ENCODE results near the gene CDC42EP1.
"Not testable (repeated sequence)": the region's sequence is repeated elsewhere in the genome, so short reads cannot be mapped to it uniquely, and the experiment has no call there.

The CDC42EP1 gene

DNA sequence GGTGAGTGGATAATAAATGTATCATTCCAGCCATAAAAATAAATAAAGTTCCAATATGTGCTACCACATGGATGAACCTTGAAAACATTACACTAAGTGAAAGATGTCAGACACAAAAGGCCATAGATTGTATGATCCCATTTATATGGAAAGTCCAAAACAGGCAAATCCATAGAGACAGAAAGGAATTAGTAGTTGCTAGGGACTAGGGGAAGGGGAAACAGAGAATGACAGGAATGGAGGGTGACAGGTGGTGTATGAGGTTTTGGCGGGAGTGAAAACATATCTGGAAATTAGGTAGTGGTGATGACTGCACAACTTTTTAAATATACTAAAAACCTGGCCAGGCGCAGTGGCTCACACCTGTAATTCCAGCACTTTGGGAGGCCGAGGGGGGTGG lies 25.8 kb upstream of the CDC42EP1 start:
- no peak for DNase-seq

DNA sequence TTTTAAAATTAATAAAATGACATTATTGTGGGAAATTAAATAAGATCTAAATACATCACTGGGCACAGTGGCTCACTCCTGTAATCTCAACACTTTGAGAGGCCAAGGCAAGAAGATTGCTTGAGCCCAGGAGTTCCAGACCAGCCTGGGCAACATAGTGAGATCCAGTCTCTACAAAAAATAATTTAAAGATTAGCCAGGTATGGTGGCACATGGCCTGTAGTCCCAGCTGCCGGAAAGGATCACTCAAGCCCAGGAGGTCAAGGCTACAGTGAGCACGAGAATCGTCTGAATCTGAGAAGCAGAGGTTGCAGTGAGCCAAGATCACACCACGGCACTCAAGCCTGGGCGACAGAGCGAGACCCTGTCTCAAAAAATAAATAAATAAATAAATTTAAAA lies 25.1 kb upstream of the CDC42EP1 start:
- DNase-seq, result no peak

GRCh38 chr22:37538590-37539357 lies 21.5 kb upstream of the CDC42EP1 start:
- no peak for DNase-seq

DNA sequence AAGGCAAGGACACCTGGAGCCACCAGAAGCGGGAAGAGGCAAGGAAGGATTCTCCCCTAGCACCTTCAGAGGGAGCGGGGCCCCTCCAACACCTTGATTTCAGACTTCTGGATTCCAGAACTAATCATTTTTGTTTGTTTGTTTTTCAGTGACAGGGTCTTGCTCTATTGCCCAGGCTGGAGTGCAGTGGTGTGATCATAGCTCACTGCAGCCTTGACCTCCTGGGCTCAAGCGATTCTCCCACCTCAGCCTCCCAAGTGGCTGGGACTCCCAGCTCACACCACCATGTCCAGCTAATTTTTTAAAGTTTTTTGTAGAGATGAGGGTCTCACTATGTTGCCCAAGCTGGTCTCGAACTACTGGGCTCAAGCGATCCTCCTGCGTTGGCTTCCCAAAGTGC lies 20.5 kb upstream of the CDC42EP1 start:
- not testable (repeated sequence) for DNase-seq

DNA sequence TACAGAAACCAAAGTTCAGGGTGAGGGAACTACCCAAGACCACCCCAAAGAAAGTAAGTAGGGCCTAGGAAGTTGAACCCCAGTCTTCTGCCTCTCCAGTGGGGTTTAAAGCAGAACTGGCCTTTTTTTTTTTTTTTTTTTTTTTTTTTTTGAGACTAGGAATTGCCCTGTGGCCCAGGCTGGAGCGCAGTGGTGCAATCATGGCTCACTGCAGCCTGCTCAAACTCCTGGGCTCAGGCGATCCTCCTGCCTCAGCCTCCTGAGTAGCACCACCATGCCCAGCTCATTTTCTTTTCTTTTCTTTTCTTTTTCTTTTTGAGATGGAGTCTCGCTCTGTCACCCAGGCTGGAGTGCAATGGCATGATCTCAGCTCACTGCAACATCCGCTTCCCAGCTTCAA lies 17.9 kb upstream of the CDC42EP1 start:
- DNase-seq, result not testable (repeated sequence)

GRCh38 chr22:37542959-37543358 lies 17.3 kb upstream of the CDC42EP1 start:
- DNase-seq, result no peak

DNA sequence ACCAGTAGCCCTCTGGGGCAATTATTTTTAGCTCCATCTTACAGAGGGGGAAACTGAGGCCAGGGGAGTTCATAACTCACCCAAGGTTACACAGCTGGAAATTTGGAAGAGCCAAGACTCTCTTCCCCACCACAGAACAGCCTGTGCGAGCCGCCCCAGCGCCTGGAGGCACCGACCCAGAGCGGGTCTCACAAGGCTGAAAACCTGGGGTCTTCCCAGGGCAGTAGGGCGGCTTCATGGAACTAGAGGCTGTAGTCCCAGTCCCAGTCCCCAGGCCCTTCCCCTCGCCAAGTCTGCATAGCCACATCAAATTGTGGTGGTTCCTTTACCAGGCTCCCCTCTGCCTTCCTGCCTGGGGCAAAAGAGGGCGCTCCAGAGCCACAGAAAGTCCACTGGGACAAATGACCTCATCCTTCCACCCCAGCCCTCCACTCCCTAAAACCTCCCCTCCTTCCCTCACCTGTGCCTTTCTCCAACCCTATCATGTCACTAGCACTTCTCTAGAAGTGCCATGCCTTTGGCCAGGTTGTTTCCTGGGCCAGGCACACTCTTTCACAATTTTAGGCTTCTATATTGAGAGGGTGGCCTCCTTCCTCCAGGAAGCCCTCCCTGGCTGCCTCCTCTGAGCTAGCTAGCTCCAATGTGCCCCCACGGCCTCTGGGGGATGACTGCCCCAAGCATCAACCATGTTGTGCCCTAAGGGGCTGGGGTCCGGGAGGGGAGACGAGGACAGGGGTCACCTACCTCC lies 15.2 kb upstream of the CDC42EP1 start:
- no peak for DNase-seq

DNA sequence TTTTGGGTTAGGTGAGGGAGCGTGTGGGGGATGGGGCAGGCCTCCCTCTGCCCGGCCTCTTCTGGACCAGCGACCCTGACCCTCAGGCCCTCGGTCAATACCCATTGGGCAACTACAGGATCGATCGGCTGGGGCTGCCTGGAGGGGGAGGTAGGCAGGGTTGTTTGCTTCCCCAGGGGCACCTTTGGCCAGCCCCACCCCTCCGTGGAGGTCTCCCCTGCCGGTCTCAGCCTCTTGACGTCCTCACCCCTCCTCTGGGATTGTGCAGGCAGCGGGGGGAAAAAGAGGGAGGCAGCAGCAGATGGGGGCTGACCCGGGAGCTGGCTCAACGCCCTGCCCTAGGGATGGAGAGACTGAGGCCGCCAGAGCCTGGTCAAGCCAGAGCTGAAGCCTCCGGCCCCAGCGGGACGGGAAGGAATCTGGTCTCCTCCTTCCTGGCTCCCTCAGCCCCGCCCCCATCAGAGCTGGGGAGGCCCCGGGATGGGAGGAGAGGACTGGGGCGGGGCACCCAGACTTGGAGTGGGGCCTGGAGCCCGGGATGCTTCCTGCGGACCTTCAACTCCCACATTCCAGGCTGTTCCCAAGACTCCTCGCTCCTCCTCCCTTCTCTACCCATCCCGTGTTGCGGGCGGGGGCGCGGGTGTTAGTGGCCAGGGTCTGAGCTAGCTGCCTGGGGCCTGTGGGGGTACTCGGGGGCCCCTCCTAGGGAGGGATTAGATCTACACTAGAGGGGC lies 14.4 kb upstream of the CDC42EP1 start:
- no peak for DNase-seq

DNA sequence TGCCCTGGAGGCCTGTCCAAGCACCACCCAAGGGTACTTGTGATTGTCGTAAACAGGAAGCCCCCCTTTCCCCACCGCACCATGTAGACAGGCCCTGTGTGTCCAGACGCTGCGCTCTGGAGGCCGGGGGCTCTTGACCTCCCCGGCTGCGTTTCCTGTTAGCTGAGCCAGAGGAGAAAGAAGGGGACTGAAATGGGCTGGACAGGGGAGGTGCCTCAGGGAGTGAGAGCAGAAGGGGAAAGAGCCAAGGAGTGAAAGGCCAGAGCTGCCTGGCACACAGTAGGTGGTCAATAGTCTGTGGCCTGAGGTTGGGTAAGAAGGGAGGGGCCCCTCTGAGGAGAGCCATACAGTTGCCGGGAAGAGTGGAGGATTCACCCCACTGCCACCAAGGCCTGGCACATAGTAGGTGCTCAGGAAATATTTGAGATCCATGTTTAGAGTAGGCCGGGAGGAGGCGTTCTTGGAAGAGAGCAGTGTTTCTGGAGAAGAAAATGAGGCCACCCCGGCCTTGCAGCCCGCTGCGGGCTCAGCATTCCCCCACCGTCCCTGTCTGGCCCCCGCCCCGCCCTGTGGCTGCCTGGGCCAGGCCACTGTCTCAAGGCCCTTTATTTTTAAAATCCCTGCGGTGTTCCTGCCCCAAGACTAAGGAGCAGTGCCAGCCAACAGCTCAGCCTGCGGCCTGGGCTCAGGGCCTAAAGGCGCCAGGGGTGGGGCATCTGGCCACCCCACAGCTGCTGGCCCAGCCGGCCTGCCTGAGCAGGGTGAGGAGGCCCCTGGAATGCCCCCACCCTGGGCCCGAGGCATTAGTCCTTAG lies 13.6 kb upstream of the CDC42EP1 start:
- DNase-seq, result no peak

DNA sequence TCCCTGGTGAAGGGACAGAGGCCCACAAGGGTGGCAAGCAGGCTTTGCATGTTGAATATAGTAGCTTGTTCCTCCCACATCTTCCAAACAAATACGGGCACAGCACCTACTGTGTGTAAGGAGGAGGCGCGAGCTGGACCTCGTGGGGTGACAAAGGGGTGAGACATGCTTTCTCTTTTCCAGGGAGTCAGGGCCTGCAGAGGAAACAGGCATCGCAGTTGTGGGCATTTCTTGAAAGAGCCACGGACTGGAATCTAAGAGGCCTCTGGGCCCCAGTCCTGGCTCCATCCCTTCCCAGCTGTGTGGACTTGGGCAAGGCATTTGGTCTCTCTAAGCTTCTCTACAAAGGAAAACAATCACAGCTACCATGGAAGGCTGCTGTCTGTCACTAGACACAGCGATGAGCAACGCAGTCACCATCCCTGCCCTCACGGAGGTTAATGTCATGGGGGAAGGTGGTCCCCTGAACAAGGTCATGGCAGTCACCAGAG lies 13.0 kb upstream of the CDC42EP1 start:
- no peak for DNase-seq

DNA sequence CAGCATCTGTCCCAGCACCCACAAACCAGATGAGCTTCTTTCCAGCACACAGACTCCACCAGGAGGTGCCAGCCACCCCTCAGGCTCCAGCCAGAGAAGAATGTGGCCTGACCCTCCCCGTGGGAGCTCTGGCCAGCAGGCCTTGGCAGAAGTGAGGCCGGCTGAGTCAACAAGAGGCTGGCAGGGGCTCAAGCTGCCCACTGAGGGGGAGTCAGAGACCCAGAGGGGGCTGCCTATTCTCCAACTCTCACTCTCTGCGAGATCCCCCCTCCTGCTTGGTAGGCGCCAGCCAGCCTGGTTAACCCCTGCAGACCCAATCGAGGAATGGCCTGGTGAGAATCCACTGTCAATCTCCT lies 10.6 kb upstream of the CDC42EP1 start:
- DNase-seq, result no peak

- DNase-seq, result not testable (repeated sequence)
Measured at GRCh38 chr22:37550921-37551320, 9.4 kb upstream of the CDC42EP1 start.

DNA sequence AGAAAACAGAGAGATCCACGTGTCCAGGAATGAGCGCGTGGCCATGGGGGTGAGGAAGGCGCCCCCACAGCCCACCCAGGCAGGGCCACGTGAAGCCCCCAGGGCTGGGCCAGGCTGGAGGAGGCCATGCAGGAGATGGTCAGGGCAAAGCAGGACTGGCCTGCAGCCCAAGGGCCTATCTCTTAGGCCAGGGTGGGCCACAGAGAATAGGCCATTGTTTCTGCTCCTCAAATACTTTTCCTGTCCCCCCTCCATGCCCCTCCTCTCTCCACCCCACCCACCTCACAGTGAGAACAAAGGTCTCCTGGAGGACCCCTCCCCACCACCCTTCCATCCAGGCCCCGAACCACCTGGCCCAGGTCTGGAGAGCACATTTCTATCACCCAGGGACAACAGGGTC lies 8.3 kb upstream of the CDC42EP1 start:
- DNase-seq, result no peak

GRCh38 chr22:37552524-37553163 lies 7.6 kb upstream of the CDC42EP1 start:
- no peak for DNase-seq

- DNase-seq, result no peak
Measured at GRCh38 chr22:37553725-37554124, 6.6 kb upstream of the CDC42EP1 start.

DNA sequence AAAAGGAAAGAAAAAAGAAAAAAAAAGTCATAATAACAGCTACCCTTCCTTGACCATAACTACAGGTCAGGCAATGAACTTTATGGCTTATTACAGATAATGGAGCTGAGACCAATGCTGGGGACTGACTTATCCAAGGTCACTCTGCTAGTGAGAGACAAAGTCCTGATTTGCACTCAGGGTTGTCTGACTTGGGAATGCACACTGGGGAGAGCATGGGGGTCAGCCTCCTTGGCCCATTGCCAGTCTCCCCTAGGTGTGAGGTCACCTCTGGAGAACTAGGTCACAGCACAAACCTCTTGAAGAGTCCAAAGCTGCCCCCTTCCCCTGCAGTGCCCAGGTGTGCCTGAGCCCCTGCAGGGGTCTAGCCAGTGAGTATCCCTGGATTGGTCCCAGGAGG lies 5.3 kb upstream of the CDC42EP1 start:
- no peak for DNase-seq

GRCh38 chr22:37556710-37557109 lies 3.6 kb upstream of the CDC42EP1 start:
- DNase-seq, result no peak

DNA sequence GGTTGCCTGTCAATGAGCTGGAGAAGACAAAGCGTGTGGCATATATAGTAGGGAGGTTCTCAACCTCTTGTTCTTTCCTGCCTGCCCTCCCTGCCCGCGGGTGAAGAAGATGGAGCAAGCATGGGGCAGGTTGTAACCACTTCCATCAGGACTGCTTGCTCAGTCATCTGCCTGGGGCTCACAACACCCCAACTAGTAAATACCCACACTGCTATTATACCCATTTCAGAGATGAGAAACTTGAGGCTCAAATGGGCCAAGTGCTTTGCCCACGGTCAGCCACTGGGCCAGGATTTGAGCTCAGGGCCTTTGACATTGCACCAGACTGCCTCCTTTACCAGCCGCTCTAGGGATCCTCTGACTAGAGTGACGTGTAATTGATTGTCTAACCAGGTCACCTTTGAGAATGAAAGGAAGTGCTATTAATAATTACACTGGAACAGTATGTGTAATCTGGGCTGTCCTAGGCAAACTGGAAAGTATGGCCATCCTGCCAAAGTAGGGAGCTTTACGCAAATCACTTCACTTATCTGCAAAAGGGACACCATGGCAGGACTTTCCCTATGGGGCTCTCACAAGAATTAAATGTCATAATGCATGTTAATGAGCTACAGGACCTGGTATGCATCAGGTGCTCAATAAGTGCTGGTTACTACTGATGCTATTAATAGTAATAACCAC lies 2.8 kb upstream of the CDC42EP1 start:
- no peak for DNase-seq

DNA sequence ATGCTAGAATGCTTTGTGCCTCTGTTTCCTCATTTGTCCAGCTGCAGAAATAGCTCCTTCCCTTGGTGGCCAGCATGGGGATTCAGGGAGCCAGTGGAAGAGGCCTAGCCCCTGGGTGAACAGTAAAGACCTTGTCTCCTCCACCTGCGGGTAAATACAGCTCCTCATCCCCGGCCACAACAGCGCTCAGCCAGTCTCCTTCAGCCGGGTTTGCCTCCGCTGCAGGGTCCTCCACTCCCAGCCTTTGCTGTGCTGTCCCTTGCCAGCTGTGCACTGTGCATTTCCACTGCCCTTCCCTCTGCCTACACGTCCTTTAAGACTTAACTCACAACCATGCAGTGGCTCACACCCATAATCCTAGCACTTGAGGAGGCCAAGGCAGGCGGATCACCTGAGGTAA lies 1.5 kb upstream of the CDC42EP1 start:
- DNase-seq, result no peak

GRCh38 chr22:37559521-37559900 lies 769 bp upstream of the CDC42EP1 start:
- DNase-seq, result no peak

DNA sequence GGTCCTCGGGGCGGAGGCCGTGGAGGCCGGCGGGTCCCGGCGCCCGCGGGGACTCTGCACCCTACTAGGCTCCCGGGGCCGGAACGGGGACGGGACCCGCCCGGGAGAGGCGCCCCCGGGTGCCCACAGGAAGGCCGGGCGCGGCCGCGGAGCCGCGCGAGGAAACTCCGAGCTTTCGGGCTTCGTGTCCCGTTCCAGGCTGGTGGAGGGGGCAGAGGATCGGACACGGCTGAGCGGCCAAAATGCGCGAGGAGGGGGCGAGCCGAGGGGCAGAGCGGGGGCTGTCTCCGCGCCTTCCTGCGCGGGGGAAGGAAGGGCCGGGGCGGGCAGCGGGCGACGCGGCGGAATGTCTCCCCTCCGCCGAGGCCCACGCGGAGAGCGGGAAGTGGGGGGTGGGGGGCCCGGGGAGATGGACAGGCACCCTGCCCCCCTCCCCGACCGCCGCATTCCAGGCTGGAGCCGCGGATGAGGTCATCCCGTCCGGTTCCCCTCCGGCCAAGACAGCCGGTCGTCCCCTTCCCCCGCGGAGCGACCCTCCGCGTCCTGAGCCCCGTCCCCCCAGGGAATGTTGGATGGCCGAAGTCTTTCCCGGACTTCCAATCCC lies 430 bp downstream of the CDC42EP1 start:
- no peak for DNase-seq
